HG02852 (cell line): Measurements from ENCODE around the gene IL36G.

Experiments
- ATAC-seq: cut with Tn5 transposase; IDR thresholded peaks from one replicate; pipeline ENCODE4 v1.9.1; 2021; ENCODE audit warnings: mild to moderate bottlenecking, moderate library complexity; ENCODE audit not compliant: unreplicated experiment

IL36G gene

GRCh38 chr2:113015655-113016054 is 37.8 kb downstream of the IL36G start:
- no peak for ATAC-seq

GRCh38 chr2:113018509-113018908 is 40.7 kb downstream of the IL36G start:
- no peak for ATAC-seq

GRCh38 chr2:113021312-113021711 is 43.5 kb downstream of the IL36G start:
- ATAC-seq = no peak

- ATAC-seq = no peak
These were observed 47.0 kb downstream of the IL36G start for GRCh38 chr2:113024764-113025163.

- no peak for ATAC-seq
These were observed 47.9 kb downstream of the IL36G start for GRCh38 chr2:113025737-113026136.

- ATAC-seq = no peak
These were observed 49.9 kb downstream of the IL36G start for GRCh38 chr2:113027691-113028090.

GRCh38 chr2:113028112-113028511 is 50.3 kb downstream of the IL36G start:
- ATAC-seq = no peak

- ATAC-seq = no peak
These were observed 54.9 kb downstream of the IL36G start for GRCh38 chr2:113032737-113033136.

- no peak for ATAC-seq
These were observed 56.2 kb downstream of the IL36G start for GRCh38 chr2:113034016-113034415.
